ENCODE results near the gene NSD1. TPM values are rescaled to one million over a fixed set of nuclear protein-coding genes. Genes with fewer than 3 reads are reported as not detected.

NSD1 gene
- total RNA-seq, 2 experiments from 2014 or later = 87.6 to 93.3 TPM

- no peaks in the 10 kb centered on the region for H3K4me1 ChIP-seq (ENCODE audit: insufficient read depth, low read length)
- no peak overlapping the region for H3K4me3 ChIP-seq (ENCODE audit: low read length)
- no peaks in the 10 kb centered on the region for H3K9me3 ChIP-seq (ENCODE audit: control insufficient read depth in 1 of 2, insufficient read depth in 1 of 2, low read length in 2 of 2)
- Mint-ChIP-seq H3K4me1 (ENCODE audit: low read depth) (peaks cover 53% of the 10 kb centered on the region), H3K9me3 (no peaks in the 10 kb centered on the region), H3K4me3 (no peak overlapping the region), H3K36me3 (ENCODE audit: low read depth) (peaks cover 63% of the 10 kb centered on the region), H3K27me3 (no peaks in the 10 kb centered on the region), H3K27ac (peak overlapping the region; percentile 31)
- ATAC-seq (ENCODE audit: poor library complexity) (no peak), DNase-seq (no peak)
- TF ChIP-seq CTCF (IDR thresholded peaks at IDR 0.05) = no peak
- no peaks in the 10 kb centered on the region for H3K27me3 ChIP-seq (ENCODE audit: control insufficient read depth in 1 of 2, insufficient read depth in 2 of 2, low read length in 2 of 2)
- CTCF ChIA-PET = no interaction called here
- H3K36me3 ChIP-seq (ENCODE audit: insufficient read depth, low read length) = peaks cover 22% of the 10 kb centered on the region
- no peak overlapping the region for H3K27ac ChIP-seq (ENCODE audit: low read depth in 1 of 2, low read length in 2 of 2)
- intact Hi-C loops (cut with DNase I, micrococcal nuclease) = no loop called here
- POLR2A ChIA-PET = no interaction called here
These were observed 95.2 kb downstream of the NSD1 start for GRCh38 chr5:177228751-177229150.

GRCh38 chr5:177230660-177231059 is 97.1 kb downstream of the NSD1 start:
- no peaks in the 10 kb centered on the region for H3K4me1 ChIP-seq (ENCODE audit: insufficient read depth, low read length)
- TF ChIP-seq CTCF (IDR thresholded peaks at IDR 0.05) = no peak
- H3K27ac ChIP-seq (ENCODE audit: low read depth in 1 of 2, low read length in 2 of 2) = no peak overlapping the region
- no peaks in the 10 kb centered on the region for H3K9me3 Mint-ChIP-seq
- H3K27ac Mint-ChIP-seq = no peak overlapping the region
- H3K4me1 Mint-ChIP-seq (ENCODE audit: low read depth) = peaks cover 52% of the 10 kb centered on the region
- no peaks in the 10 kb centered on the region for H3K27me3 ChIP-seq (ENCODE audit: control insufficient read depth in 1 of 2, insufficient read depth in 2 of 2, low read length in 2 of 2)
- H3K36me3 ChIP-seq (ENCODE audit: insufficient read depth, low read length) = peaks cover 24% of the 10 kb centered on the region
- no peaks in the 10 kb centered on the region for H3K27me3 Mint-ChIP-seq
- CTCF ChIA-PET = no interaction called here
- POLR2A ChIA-PET = no interaction called here
- H3K4me3 ChIP-seq (ENCODE audit: low read length) = no peak overlapping the region
- intact Hi-C loops (cut with DNase I, micrococcal nuclease) = no loop called here
- H3K9me3 ChIP-seq (ENCODE audit: control insufficient read depth in 1 of 2, insufficient read depth in 1 of 2, low read length in 2 of 2) = no peaks in the 10 kb centered on the region
- DNase-seq = no peak
- ATAC-seq (ENCODE audit: poor library complexity) = no peak
- H3K4me3 Mint-ChIP-seq = no peak overlapping the region
- H3K36me3 Mint-ChIP-seq (ENCODE audit: low read depth) = peaks cover 66% of the 10 kb centered on the region

- DNase-seq (no peak), ATAC-seq (ENCODE audit: poor library complexity) (no peak)
- peaks cover 32% of the 10 kb centered on the region for H3K36me3 ChIP-seq (ENCODE audit: insufficient read depth, low read length)
- no peak overlapping the region for H3K27ac ChIP-seq (ENCODE audit: low read depth in 1 of 2, low read length in 2 of 2)
- no peaks in the 10 kb centered on the region for H3K9me3 ChIP-seq (ENCODE audit: control insufficient read depth in 1 of 2, insufficient read depth in 1 of 2, low read length in 2 of 2)
- no peak for TF ChIP-seq CTCF (IDR thresholded peaks at IDR 0.05)
- no peaks in the 10 kb centered on the region for H3K27me3 ChIP-seq (ENCODE audit: control insufficient read depth in 1 of 2, insufficient read depth in 2 of 2, low read length in 2 of 2)
- no peaks in the 10 kb centered on the region for H3K4me1 ChIP-seq (ENCODE audit: insufficient read depth, low read length)
- Mint-ChIP-seq H3K4me3 (no peak overlapping the region), H3K4me1 (ENCODE audit: low read depth) (peaks cover 51% of the 10 kb centered on the region), H3K27me3 (no peaks in the 10 kb centered on the region), H3K9me3 (no peaks in the 10 kb centered on the region), H3K27ac (peak overlapping the region; percentile 10), H3K36me3 (ENCODE audit: low read depth) (peaks cover 71% of the 10 kb centered on the region)
- intact Hi-C loops (cut with DNase I, micrococcal nuclease) = no loop called here
- H3K4me3 ChIP-seq (ENCODE audit: low read length) = no peak overlapping the region
- POLR2A ChIA-PET = no interaction called here
- CTCF ChIA-PET = no interaction called here
These were observed 98.1 kb downstream of the NSD1 start for GRCh38 chr5:177231479-177232250.

Data from CD4-positive, alpha-beta T cell (primary cell).